ENCODE results near the gene CHGA. TPM values are rescaled to one million over a fixed set of nuclear protein-coding genes. Genes with fewer than 3 reads are reported as not detected.

Gene CHGA
- total RNA-seq, 2 donors from 2014 or later: 69.5 to 80.1 TPM

DNA sequence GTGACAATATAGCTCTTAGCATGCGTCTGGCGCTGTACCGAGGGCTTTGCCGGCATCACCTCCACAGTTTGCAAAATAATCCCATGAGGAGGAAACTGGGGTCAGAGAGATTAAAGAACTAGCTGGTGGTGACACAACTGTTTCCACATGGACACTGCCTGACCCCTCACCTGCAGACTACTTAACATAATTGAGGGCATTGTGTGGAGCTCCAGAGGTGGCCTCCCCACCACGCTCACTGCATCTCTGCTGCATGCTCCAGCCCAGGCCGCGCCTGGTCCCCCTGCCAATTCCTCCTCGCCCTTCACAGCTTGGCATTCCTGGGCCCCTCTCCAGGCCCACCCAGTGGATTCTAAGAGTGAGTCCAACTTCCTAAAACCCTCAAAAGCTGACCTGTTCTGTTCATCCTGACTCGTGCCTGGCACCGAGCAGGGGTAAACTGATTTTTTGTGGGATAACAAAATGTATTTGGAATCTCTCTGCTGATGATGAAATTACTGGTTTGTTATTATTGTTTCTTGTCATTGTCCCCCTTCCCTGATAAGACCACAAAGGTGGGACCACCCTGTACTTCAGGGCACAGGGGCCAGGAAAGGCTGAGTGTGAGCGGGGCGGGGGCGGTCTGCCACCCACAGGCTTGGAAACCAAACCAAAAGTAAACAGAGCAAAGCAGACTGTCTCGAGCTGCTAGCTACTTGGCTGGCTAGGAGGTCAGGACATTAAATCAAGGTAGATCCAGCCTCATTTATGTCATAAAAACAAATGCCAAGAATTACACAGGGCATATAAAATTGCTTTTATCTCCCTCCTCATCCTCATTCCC is 40.6 kb downstream of the CHGA start:
- Histone ChIP-seq H3K27ac (peak overlapping the region; percentile 22 to 57 (median 35)), H3K9me3 (no peaks in the 10 kb centered on the region), H3K4me1 (peaks cover 21% of the 10 kb centered on the region), H3K27me3 (no peaks in the 10 kb centered on the region), H3K4me3 (no peak overlapping the region), H3K36me3 (replicated peaks in 1 of 2; ENCODE audit: insufficient read depth in 1 of 2, low read depth in 2 of 2) (peaks cover 0 to 2% of the 10 kb centered on the region in 2 donors)
- ATAC-seq: no peak
- TF ChIP-seq, protein P1, sequence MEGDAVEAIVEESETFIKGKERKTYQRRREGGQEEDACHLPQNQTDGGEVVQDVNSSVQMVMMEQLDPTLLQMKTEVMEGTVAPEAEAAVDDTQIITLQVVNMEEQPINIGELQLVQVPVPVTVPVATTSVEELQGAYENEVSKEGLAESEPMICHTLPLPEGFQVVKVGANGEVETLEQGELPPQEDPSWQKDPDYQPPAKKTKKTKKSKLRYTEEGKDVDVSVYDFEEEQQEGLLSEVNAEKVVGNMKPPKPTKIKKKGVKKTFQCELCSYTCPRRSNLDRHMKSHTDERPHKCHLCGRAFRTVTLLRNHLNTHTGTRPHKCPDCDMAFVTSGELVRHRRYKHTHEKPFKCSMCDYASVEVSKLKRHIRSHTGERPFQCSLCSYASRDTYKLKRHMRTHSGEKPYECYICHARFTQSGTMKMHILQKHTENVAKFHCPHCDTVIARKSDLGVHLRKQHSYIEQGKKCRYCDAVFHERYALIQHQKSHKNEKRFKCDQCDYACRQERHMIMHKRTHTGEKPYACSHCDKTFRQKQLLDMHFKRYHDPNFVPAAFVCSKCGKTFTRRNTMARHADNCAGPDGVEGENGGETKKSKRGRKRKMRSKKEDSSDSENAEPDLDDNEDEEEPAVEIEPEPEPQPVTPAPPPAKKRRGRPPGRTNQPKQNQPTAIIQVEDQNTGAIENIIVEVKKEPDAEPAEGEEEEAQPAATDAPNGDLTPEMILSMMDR (IDR thresholded peaks at IDR 0.05): no peak
- no peak for TF ChIP-seq POLR2A (IDR thresholded peaks at IDR 0.05)
- WGBS, 2 donors: 77 to 82% methylated on average over 14 of the region's 14 CpGs
- intact Hi-C loops (cut with DNase I): no loop called here
- DNase-seq: no peak

DNA sequence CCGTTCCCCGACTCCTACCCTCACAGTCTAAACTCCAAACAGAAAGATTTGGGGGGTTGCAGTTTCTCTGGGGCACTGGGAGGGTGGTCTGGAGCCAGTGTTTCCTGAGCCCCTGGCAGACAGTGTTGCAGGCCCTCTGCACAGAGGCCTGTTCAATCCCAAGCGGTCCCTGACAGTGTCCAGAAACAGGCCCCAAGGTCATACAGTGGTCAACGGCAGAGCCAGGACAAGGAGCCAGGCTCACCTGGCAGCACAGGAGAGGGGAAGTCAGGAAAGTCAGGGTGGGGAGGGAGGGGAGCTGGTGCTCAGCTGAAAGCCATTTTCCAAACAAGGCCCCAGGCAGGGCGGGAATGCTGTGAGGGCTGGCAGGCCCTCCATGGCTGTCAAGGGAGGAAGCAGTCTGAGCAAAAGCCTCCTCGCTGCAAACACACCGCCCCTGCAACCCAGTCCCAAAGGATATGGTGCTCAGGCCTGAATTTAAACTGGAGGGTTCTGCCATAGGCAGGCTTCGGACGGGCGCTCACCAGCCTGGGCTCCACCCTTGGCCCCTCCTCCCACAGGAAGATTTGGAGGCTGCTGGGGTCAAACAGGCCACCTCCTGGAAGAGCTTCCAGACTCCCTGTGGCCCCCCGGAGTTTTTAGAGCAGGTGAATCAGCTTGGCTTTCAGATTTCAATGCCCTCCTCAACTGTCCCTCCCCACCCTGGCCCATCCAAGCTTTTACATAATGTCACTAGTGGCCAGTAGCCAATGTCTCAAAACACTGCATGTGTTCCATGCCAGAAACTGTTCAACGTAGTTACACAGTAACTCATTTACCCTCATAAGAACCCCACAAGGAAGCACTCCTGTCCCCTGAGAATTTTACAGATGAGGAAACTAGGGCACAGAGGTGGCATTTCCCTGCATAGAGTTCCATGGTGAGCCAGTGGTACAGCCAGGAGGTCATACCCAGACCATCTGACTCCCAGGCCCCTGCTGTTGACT is 41.5 kb downstream of the CHGA start:
- ATAC-seq: peak; percentile 66

DNA sequence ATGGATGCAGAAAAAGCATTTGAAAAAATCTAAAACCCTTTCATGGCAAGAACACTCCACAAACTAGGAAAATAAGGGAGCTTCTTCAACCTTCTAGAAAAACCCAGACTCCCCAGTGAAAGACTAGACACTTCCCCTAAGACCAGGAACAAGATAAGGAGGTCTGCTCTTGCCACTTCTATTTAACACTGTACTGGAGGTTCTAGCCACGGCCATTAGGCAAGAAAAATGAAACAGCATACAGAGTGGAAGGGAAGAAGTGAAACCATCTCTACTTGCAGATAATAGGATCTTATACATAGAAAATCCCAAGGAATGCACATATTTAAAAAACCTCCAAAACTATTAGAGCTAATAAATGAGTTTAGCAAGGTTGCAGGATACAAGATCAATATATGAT is 42.3 kb downstream of the CHGA start:
- TF ChIP-seq, protein P1 (IDR thresholded peaks at IDR 0.05): no peak
- no peak for TF ChIP-seq POLR2A (IDR thresholded peaks at IDR 0.05)
- Histone ChIP-seq H3K9me3 (no peaks in the 10 kb centered on the region), H3K27ac (peak overlapping the region in 2 of 4 donors; percentile 45 to 57), H3K27me3 (no peaks in the 10 kb centered on the region), H3K4me3 (no peak overlapping the region), H3K4me1 (peaks cover 21% of the 10 kb centered on the region), H3K36me3 (replicated peaks in 1 of 2; ENCODE audit: insufficient read depth in 1 of 2, low read depth in 2 of 2) (peaks cover 0 to 2% of the 10 kb centered on the region in 2 donors)
- intact Hi-C loops (cut with DNase I): no loop called here
- ATAC-seq: no peak
- WGBS, 2 donors: 100% methylated on average over 1 of the region's 1 CpG
- no peak for DNase-seq

More for the DNA sequence above, 41.5 kb downstream of the CHGA start:
- H3K4me3 ChIP-seq: no peak overlapping the region
- intact Hi-C loops (cut with DNase I): no loop called here
- peaks cover 21% of the 10 kb centered on the region for H3K4me1 ChIP-seq
- H3K9me3 ChIP-seq: no peaks in the 10 kb centered on the region
- H3K27ac ChIP-seq: peak overlapping the region; percentile 22 to 57 (median 35)
- no peaks in the 10 kb centered on the region for H3K27me3 ChIP-seq
- DNase-seq: peak in 1 of 4 donors; percentile 25
- peaks cover 0 to 2% of the 10 kb centered on the region in 2 donors for H3K36me3 ChIP-seq (replicated peaks in 1 of 2; ENCODE audit: insufficient read depth in 1 of 2, low read depth in 2 of 2)
- TF ChIP-seq POLR2A (IDR thresholded peaks at IDR 0.05): no peak
- TF ChIP-seq, protein P1 (IDR thresholded peaks at IDR 0.05): no peak
- WGBS, 2 donors: 63 to 78% methylated on average over 7 to 12 of the region's 12 CpGs

DNA sequence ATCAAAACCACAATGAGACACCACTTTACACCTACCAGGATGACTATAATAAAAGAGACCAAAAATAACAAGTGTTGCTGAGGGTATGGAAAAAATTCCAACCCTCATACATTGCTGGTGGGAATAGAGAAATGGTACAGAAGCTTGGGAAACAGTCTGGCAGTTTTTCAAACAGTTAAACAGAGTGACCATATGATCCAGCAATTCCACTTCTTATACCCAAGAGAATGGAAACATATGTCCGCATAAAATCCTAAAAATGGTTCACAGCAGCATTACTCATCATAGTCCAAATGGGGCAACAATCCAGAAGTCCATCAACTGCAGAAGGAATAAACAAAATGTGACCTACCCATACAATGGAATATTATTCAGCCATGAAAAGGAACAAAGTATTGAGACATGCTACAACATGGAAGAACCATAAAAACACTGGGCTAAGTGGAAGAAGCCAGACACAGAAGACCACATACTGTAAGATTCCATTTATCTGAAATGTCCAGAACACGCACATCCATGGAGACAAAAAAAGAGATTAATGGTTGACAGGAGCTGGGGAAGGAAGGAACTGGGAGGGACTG is 44.5 kb downstream of the CHGA start:
- Histone ChIP-seq H3K27me3 (no peaks in the 10 kb centered on the region), H3K27ac (no peak overlapping the region), H3K4me3 (no peak overlapping the region), H3K36me3 (replicated peaks in 1 of 2; ENCODE audit: insufficient read depth in 1 of 2, low read depth in 2 of 2) (no peaks in the 10 kb centered on the region), H3K4me1 (peaks cover 21% of the 10 kb centered on the region), H3K9me3 (no peaks in the 10 kb centered on the region)
- intact Hi-C loops (cut with DNase I): no loop called here
- DNase-seq: no peak
- TF ChIP-seq, protein P1 (IDR thresholded peaks at IDR 0.05): no peak
- no peak for TF ChIP-seq POLR2A (IDR thresholded peaks at IDR 0.05)
- WGBS, 2 donors: 77 to 100% methylated on average over 2 of the region's 2 CpGs
- no peak for ATAC-seq
